Tibial nerve (tissue), 4 donors: ENCODE data around the gene CLASP1. TPM values are rescaled to one million over a fixed set of nuclear protein-coding genes. Genes with fewer than 3 reads are reported as not detected.
"Not testable (repeated sequence)": the region's sequence is repeated elsewhere in the genome, so short reads cannot be mapped to it uniquely, and the experiment has no call there.

Source experiments
- DNase-seq, 2 donors: peaks; one replicate each; pipeline ENCODE4 v3.0.0-alpha.2; 2019; ENCODE audit warnings: low spot score in 2 of 2
- H3K27ac ChIP-seq, 4 donors: fragments of 200-600 bp; sonication (generic) in 3 of 4; one replicate each; pipeline ENCODE4 v1.5.1; 2017 to 2019; ENCODE audit warnings: mild to moderate bottlenecking in 1 of 4
- H3K27me3 ChIP-seq, 2 donors: fragments of 200-600 bp; sonication (generic) in 1 of 2; one replicate each; pipeline versions ENCODE4 v1.5.1 to v1.6.0; 2017 to 2019
- H3K36me3 ChIP-seq, 3 donors: fragments of 200-600 bp; sonication (generic); one replicate each; pipeline ENCODE4 v1.5.1; 2018 to 2019
- H3K4me1 ChIP-seq, 4 donors: fragments of 200-600 bp; sonication (generic) in 3 of 4; one replicate each; pipeline ENCODE4 v1.5.1; 2017 to 2019
- H3K4me3 ChIP-seq, 4 donors: fragments of 200-600 bp; sonication (generic) in 3 of 4; one replicate each; pipeline ENCODE4 v1.5.1; 2017 to 2019; ENCODE audit warnings: mild to moderate bottlenecking in 1 of 4, moderate library complexity in 1 of 4
- H3K9me3 ChIP-seq, 4 donors: fragments of 200-600 bp; sonication (generic) in 3 of 4; one replicate each; pipeline ENCODE4 v1.5.1; 2017 to 2019
- CTCF ChIP-seq, 5 experiments: fragments of 200-600 bp in 3 of 5; fragments of 450-650 bp in 2 of 5; sonication (generic) in 3 of 5; IDR thresholded peaks; one replicate each; pipeline ENCODE4 v1.5.1; 2016 to 2019; ENCODE audit warnings: antibody characterized with exemption in 5 of 5, mild to moderate bottlenecking in 3 of 5, moderate library complexity in 2 of 5
- EP300 ChIP-seq, 2 donors: sonication (generic); formaldehyde crosslinking; IDR thresholded peaks; one replicate each; pipeline ENCODE4 v1.6.1; 2017; ENCODE audit warnings: antibody characterized with exemption in 2 of 2, mild to moderate bottlenecking in 1 of 2
- POLR2A ChIP-seq, 2 donors: fragments of 450-650 bp; IDR thresholded peaks; one replicate each; pipeline ENCODE4 v1.6.1; 2017; ENCODE audit warnings: antibody characterized with exemption in 2 of 2, mild to moderate bottlenecking in 2 of 2, moderate library complexity in 2 of 2
- WGBS, 2 donors: methylation state at CpG; one replicate each; pipeline ENCODE4 v1.1.5; 2018; 5-methylcytosine and 5-hydroxymethylcytosine counted together
- total RNA-seq, 4 donors: library from RNA; depleted of rRNA; stranded (reverse); fragments of >200 nt; gene quantifications; one replicate each; pipeline ENCODE4 v1.1.0, GENCODE V29; 2016

CLASP1 gene
- total RNA-seq, 4 donors from 2014 or later = 72.8 to 164 (median 88.6) TPM

- no peak for DNase-seq
- 73 to 74% methylated on average over 6 of the region's 6 CpGs for WGBS, 2 donors
- Histone ChIP-seq H3K9me3 (no peaks in the 10 kb centered on the region), H3K4me3 (no peak overlapping the region), H3K36me3 (no peaks in the 10 kb centered on the region), H3K27ac (no peak overlapping the region), H3K4me1 (peaks cover 0 to 12% (median 0%) of the 10 kb centered on the region in 4 donors), H3K27me3 (no peaks in the 10 kb centered on the region)
- TF ChIP-seq CTCF (IDR thresholded peaks at IDR 0.05) (no peak), POLR2A (IDR thresholded peaks at IDR 0.05) (no peak), EP300 (IDR thresholded peaks at IDR 0.05) (no peak)
Observed at GRCh38 chr2:121694398-121695170, 45.3 kb upstream of the CLASP1 start.

GRCh38 chr2:121690572-121690971 lies 41.3 kb upstream of the CLASP1 start:
- not testable (repeated sequence) for DNase-seq, H3K4me3 ChIP-seq, H3K9me3 ChIP-seq, H3K27ac ChIP-seq, H3K36me3 ChIP-seq, H3K27me3 ChIP-seq
- peaks cover 0 to 11% (median 0%) of the 10 kb centered on the region in 4 donors for H3K4me1 ChIP-seq
- 92 to 100% methylated on average over 3 of the region's 3 CpGs for WGBS, 2 donors

- H3K27me3 ChIP-seq = no peaks in the 10 kb centered on the region
- no peak overlapping the region for H3K4me3 ChIP-seq
- H3K36me3 ChIP-seq = no peaks in the 10 kb centered on the region
- DNase-seq = no peak
- TF ChIP-seq EP300 (IDR thresholded peaks at IDR 0.05) = no peak
- TF ChIP-seq POLR2A (IDR thresholded peaks at IDR 0.05) = no peak
- TF ChIP-seq CTCF (IDR thresholded peaks at IDR 0.05) = no peak
- peaks cover 0 to 11% (median 0%) of the 10 kb centered on the region in 4 donors for H3K4me1 ChIP-seq
- WGBS, 2 donors = 85 to 87% methylated on average over 6 of the region's 6 CpGs
- H3K9me3 ChIP-seq = no peaks in the 10 kb centered on the region
- H3K27ac ChIP-seq = no peak overlapping the region
Observed at GRCh38 chr2:121690095-121690494, 40.8 kb upstream of the CLASP1 start.

GRCh38 chr2:121689356-121689755 lies 40.1 kb upstream of the CLASP1 start:
- Histone ChIP-seq H3K27ac (peak overlapping the region in 1 of 4 donors; percentile 55), H3K27me3 (no peaks in the 10 kb centered on the region), H3K4me3 (no peak overlapping the region), H3K9me3 (no peaks in the 10 kb centered on the region), H3K4me1 (peaks cover 0 to 8% (median 0%) of the 10 kb centered on the region in 4 donors), H3K36me3 (no peaks in the 10 kb centered on the region)
- WGBS, 2 donors = 37 to 38% methylated on average over 4 of the region's 4 CpGs
- TF ChIP-seq CTCF (IDR thresholded peaks at IDR 0.05) = peak; percentile 7 to 27 (median 19)
- TF ChIP-seq POLR2A (IDR thresholded peaks at IDR 0.05) = no peak
- no peak for DNase-seq

- 97 to 98% methylated on average over 2 of the region's 2 CpGs for WGBS, 2 donors
Observed at GRCh38 chr2:121688820-121689219, 39.6 kb upstream of the CLASP1 start.

More at GRCh38 chr2:121688820-121689219, 39.6 kb upstream of the CLASP1 start:
- peaks cover 0 to 1% (median 0%) of the 10 kb centered on the region in 4 donors for H3K9me3 ChIP-seq
- no peaks in the 10 kb centered on the region for H3K27me3 ChIP-seq
- no peaks in the 10 kb centered on the region for H3K36me3 ChIP-seq
- H3K27ac ChIP-seq = no peak overlapping the region
- no peak for DNase-seq
- TF ChIP-seq POLR2A (IDR thresholded peaks at IDR 0.05) (no peak), CTCF (IDR thresholded peaks at IDR 0.05) (no peak), EP300 (IDR thresholded peaks at IDR 0.05) (no peak)
- H3K4me1 ChIP-seq = peaks cover 0 to 8% (median 0%) of the 10 kb centered on the region in 4 donors
- H3K4me3 ChIP-seq = no peak overlapping the region
